GM21576 (cell line): ENCODE data around the gene PPP1R3F.

Experiments
- ATAC-seq: cut with Tn5 transposase; IDR thresholded peaks from one replicate; pipeline ENCODE4 v1.9.1; 2021; ENCODE audit warnings: mild to moderate bottlenecking, moderate library complexity; ENCODE audit not compliant: unreplicated experiment

The PPP1R3F gene

GRCh38 chrX:49249071-49249470 lies 20.5 kb upstream of the PPP1R3F start:
- ATAC-seq = no peak

GRCh38 chrX:49249616-49250015 lies 20.0 kb upstream of the PPP1R3F start:
- no peak for ATAC-seq

GRCh38 chrX:49250066-49250465 lies 19.5 kb upstream of the PPP1R3F start:
- ATAC-seq = no peak

DNA sequence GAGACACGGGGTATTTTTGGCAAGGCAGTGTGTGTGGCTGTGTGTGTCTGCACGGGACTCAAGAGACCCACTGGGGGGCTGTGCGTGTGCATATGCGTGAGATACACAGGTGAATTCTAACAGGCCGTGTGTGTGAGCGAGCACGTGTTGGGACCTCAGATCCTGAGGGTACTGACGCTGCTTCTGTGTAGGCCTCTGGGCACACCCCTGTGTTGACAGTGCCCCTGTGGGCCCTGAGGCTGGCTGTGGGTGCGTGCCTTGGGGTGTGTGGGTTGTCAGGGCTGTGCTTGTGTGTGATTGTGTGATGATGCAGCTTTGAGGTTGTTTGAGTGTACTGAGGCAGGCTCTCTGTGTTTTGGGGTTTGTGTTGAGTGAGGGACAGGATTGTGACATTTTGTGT lies 19.0 kb upstream of the PPP1R3F start:
- no peak for ATAC-seq

DNA sequence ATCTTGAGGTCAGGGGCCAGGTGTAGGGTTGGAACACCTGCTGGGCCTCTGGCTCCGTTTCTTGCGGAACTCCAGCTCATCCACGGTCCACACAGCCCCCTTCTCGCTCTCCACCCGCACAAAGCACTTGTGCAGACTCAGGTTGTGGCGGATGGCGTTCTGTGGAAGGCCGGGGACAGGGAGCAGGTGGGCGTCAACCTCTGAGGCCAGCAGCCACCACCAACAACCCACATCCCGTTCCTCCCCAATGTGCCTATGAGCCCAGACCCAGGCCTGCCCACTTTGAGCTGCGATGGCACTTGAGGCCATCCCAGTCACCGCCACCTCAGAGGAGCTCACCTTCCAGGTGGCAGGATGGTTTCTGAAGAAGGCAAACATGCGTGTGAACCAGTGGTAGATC lies 18.3 kb upstream of the PPP1R3F start:
- ATAC-seq = no peak

DNA sequence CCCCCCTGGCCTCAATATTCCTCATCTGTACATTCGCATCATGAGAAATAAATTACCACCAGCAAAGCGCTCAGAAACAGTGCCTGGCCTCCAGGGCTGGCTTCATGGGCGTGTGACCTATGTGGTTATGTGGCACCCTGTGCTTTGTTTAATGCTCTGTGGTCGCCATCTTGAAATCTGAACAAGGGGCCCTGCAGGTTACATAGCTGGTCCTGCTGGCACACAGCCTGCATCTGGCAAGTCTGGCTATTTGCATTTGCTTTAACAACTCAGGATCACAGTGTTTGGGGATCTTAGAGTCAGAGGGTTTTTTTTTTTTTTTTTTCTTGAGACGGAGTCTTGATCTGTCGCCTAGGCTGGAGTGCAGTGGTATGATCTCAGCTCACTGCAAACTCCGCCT lies 15.0 kb upstream of the PPP1R3F start:
- no peak for ATAC-seq

- ATAC-seq = no peak
These were observed 13.2 kb upstream of the PPP1R3F start for GRCh38 chrX:49256268-49256995.

GRCh38 chrX:49257074-49257790 lies 12.4 kb upstream of the PPP1R3F start:
- ATAC-seq = no peak

DNA sequence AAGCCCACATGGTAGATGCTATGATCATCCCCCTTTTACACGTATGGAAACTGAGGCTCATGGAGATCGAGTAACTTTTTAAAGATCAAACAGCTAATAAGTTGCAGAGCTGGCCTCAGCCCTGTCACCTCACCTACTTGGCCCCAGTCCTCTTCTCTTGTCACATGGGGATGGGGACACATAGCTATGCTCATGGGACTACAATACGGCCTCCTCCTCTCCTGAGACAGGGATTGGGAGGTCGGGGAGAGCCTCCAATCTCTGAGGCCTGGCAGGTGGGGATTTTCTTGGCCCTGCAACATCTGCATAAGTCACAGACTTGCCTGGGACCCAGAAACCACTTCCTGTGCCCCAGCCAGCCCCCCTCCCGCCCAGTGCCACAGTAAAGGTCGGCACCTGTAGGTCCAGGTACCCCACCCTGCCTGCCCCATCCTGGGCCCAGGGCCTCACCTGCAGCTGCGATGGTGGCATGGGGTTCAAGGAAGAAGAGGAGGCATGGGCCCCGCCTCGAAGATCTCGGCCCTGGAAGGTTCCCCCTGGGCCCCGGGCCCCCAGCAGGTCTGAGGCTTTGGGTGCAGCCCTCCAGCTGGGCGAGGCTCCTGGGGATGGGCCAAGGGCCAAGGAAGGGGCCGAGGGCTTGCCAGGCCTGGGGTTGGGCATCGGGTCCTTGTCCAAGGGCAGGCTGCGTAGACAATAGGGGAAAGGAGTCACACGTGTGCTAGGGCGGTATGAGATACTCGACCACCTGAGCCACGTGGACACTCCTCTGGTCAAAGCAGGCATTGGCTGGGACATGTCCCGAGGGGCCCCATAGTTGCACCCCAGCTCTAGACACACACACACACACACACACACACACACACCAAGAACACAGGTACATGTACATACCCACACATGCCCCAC lies 11.5 kb upstream of the PPP1R3F start:
- ATAC-seq = no peak

DNA sequence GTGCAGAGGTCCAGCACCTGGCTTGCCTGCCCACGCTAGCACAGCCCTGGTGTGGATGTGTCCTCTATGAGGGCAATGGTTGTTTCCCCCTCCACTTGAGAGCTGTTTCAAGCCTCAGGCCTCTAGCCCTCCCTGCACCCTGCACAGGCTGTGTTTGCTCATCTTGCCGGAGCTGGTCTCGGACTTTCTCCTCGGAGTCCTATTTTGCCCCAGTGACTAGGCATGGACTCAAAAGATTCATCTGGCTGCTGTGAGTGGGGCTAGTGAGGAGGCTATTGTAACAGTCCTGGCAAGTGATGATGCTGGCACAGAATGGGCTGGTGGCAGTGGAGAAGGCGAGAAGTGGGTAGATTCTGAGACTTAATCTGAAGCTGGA lies 10.9 kb upstream of the PPP1R3F start:
- ATAC-seq = no peak

DNA sequence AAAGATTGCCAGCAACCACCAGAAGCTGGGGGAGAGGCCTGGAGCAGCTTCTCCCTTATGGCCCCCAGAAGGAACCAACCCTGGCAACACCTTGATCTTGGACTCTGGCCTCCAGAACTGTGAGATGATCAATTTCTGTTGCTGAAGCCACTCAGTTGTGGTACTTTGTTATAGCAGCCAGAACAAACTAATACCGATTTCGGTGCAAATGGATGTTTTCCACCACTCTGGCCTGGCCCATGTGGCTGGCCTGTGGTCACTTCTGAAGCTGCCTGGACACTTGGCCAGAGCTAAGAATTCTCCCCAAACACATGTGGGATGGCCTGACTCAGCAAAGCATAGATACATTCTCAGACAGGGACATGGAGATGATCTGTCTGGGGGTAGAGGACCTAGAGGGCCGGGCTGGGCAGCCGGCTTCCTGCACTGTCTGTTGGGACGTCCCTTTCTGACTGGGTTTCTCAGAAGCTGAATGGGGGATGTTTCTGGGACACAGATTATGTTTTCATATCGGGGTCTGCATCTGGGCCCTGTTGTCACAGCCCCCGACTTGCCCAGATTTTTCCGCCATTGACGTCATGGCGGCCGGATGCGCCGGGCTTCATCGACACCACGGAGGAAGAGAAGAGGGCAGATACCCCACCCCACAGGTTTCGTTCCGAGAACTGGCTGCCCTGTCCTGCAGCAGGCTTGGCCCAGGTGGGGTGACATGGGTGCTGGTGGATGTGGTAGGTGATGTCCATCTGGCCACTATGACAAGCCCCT lies 9.2 kb upstream of the PPP1R3F start:
- no peak for ATAC-seq

DNA sequence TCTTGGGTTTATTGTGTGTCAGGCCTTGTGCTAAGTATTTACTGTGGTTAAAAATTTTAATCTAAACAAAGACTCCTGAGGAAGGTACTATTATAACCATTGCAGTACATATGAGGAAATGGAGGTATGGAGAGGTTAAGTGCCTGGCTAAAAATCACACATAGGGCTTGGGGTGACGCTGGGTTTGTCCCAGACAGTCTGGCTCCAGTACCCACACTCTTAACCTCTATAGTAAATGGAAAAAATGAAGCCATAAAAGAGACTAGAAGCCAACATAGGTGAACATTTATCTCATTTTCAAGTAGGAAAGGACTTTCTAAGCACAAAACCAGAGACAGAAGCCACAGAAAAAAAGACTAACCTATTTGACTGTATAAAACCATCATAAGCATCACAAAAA lies 7.0 kb upstream of the PPP1R3F start:
- no peak for ATAC-seq

- ATAC-seq = no peak
These were observed 6.0 kb upstream of the PPP1R3F start for GRCh38 chrX:49263631-49264030.

GRCh38 chrX:49264460-49264859 lies 5.1 kb upstream of the PPP1R3F start, which contains the start of gene FOXP3:
FOXP3 (minus strand) TSS chrX:49264710; CDS start chrX:49258505, 6,205 bp downstream.
- no peak for ATAC-seq

GRCh38 chrX:49266523-49267445 lies 2.8 kb upstream of the PPP1R3F start:
- no peak for ATAC-seq

DNA sequence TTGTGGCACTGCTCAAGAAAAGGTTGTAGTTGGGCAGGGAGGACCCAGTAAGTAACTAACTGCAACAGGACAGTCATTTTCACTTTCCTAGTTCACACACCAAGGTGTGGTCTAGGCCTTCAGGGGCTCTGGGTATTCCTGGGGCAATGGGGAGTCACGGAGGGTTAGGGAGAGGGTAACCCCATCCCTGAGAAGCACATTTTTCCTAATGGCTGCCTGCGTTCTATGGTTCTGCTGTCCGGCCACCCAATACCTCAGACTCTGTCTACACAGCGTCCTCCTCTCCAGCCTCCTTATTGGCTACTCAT lies 937 bp upstream of the PPP1R3F start:
- no peak for ATAC-seq

DNA sequence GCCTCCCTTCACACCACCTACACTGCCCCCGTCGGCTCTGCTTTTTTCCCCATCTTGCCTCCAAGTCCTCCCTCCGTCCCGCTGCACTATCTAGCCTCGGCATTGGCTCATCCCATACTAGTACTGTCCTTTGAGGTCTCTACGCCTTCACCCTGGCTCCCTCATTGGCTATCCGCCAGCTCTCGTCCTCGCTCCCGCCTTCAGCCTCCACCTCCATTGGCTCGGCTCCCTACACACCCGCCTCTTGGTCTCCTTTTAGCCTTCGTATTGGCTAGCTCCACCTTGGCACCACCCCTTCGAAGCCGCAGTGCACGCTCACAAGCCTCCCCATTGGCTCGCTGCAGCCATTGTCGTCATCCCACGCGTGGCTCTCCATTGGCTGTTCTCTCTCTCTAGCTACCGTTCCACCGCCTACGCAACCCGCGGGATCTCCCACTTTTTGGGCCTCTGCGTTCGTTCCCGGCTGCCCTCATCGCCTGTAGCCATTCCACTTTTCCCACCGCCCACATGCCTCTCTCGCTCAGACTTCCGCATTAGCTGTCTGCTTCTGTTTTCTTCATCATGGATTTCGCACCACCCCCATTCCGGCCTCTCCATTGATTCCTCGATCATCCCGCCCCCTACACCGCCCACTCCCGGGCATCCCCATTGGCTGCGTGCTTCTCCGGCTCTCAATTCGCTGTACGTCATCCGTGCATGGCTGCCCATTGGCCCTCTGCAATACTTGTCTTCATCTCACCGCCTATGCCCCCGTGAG lies 405 bp upstream of the PPP1R3F start:
- peak; percentile 83 for ATAC-seq

DNA sequence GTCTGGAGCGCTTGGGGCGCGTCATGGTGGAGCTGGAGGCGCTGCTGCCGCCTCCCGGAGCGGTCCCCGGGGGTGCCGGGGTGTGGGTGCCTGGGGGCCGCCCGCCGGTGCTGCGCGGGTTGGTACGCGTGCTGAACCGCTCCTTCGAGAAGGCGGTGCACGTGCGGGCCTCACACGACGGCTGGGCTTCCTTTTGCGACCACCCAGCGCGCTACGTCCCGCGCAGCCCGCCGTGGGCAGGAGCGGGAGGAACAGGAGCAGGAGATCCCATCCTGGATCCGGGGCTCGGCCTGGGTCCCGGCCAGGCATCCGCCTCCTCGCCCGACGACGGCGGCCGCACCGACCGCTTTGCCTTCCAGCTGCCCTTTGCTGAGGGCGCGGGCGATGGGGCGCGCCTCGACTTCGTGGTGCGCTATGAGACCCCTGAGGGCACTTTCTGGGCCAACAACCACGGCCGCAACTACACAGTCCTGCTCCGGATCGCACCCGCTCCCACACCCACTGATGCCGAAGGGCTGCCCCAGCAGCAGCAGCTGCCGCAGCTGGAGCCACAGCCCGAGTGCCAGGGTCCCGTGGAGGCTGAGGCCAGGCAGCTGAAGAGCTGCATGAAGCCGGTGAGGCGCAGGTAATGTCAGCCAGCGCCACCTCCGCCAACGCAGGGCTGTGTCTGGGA lies 792 bp downstream of the PPP1R3F start:
- no peak for ATAC-seq

- no peak for ATAC-seq
These were observed 1.7 kb downstream of the PPP1R3F start for GRCh38 chrX:49271341-49271740.
